ENCODE results near the gene DOK4. TPM values are rescaled to one million over a fixed set of nuclear protein-coding genes. Genes with fewer than 3 reads are reported as not detected.

Gene DOK4
- total RNA-seq, 1 experiment from 2014 or later, result 122 TPM

GRCh38 chr16:57517397-57518367, 31.4 kb upstream of the DOK4 start:
- no peak overlapping the region for H3K4me3 Mint-ChIP-seq (ENCODE audit: unreplicated experiment)
- no peaks in the 10 kb centered on the region for H3K27me3 Mint-ChIP-seq (ENCODE audit: insufficient read depth, unreplicated experiment)
- no peaks in the 10 kb centered on the region for H3K9me3 ChIP-seq
- peaks cover 8% of the 10 kb centered on the region for H3K36me3 Mint-ChIP-seq (ENCODE audit: insufficient read depth, unreplicated experiment)
- H3K4me1 Mint-ChIP-seq (ENCODE audit: low read depth, unreplicated experiment), result peaks cover 19% of the 10 kb centered on the region
- CTCF ChIA-PET, result interaction anchor here (1.2 to 2.8 kb wide), 4 partner anchors 11 to 55 kb away, joined by 3 to 17 read pairs (median 6); partner anchors contain the start of genes DOK4 and POLR2C
- no peak overlapping the region for H3K4me3 ChIP-seq (ENCODE audit: low read depth, low read length)
- H3K27ac Mint-ChIP-seq (ENCODE audit: unreplicated experiment), result no peak overlapping the region
- no peak for DNase-seq
- no TSS peak for BruUV-seq (replicated peaks)
- intact Hi-C loops (cut with micrococcal nuclease; ENCODE audit: unreplicated experiment), result no loop called here
- TF ChIP-seq, protein P1, sequence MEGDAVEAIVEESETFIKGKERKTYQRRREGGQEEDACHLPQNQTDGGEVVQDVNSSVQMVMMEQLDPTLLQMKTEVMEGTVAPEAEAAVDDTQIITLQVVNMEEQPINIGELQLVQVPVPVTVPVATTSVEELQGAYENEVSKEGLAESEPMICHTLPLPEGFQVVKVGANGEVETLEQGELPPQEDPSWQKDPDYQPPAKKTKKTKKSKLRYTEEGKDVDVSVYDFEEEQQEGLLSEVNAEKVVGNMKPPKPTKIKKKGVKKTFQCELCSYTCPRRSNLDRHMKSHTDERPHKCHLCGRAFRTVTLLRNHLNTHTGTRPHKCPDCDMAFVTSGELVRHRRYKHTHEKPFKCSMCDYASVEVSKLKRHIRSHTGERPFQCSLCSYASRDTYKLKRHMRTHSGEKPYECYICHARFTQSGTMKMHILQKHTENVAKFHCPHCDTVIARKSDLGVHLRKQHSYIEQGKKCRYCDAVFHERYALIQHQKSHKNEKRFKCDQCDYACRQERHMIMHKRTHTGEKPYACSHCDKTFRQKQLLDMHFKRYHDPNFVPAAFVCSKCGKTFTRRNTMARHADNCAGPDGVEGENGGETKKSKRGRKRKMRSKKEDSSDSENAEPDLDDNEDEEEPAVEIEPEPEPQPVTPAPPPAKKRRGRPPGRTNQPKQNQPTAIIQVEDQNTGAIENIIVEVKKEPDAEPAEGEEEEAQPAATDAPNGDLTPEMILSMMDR (IDR thresholded peaks at IDR 0.05; ENCODE audit: insufficient read depth in 1 of 2, low read depth in 1 of 2, low read length in 1 of 2, severe bottlenecking in 1 of 2, unreplicated experiment in 1 of 2), result no peak
- H3K27me3 ChIP-seq (replicated peaks; ENCODE audit: control insufficient read depth, insufficient read depth, low read length), result no peaks in the 10 kb centered on the region
- no peaks in the 10 kb centered on the region for H3K9me3 Mint-ChIP-seq (ENCODE audit: unreplicated experiment)
- peaks cover 26% of the 10 kb centered on the region for H3K4me1 ChIP-seq
- H3K36me3 ChIP-seq (ENCODE audit: control insufficient read depth, insufficient read depth, low read length), result no peaks in the 10 kb centered on the region; the same call in 1 of the 2 replicates
- POLR2A ChIA-PET, result interaction anchor here (0.7 kb wide), 1 partner anchor 38 kb away, joined by 4 read pairs; no protein-coding TSS in a partner anchor

GRCh38 chr16:57516773-57517172, 30.5 kb upstream of the DOK4 start:
- no peak overlapping the region for H3K27ac Mint-ChIP-seq (ENCODE audit: unreplicated experiment)
- intact Hi-C loops (cut with micrococcal nuclease; ENCODE audit: unreplicated experiment), result no loop called here

GRCh38 chr16:57516176-57516725, 30.0 kb upstream of the DOK4 start:
- TF ChIP-seq, protein P1 (IDR thresholded peaks at IDR 0.05; ENCODE audit: insufficient read depth in 1 of 2, low read depth in 1 of 2, low read length in 1 of 2, severe bottlenecking in 1 of 2, unreplicated experiment in 1 of 2), result no peak
- H3K27ac Mint-ChIP-seq (ENCODE audit: unreplicated experiment), result no peak overlapping the region
- CTCF ChIA-PET, result interaction anchor here (2.8 kb wide), 1 partner anchor 54 kb away, joined by 10 read pairs; the partner anchor contains the start of gene POLR2C
- no peak overlapping the region for H3K4me3 ChIP-seq (ENCODE audit: low read depth, low read length)
- DNase-seq, result no peak
- peaks cover 8% of the 10 kb centered on the region for H3K36me3 Mint-ChIP-seq (ENCODE audit: insufficient read depth, unreplicated experiment)
- no TSS peak for BruUV-seq (replicated peaks)
- no peaks in the 10 kb centered on the region; the same call in 1 of the 2 replicates for H3K36me3 ChIP-seq (ENCODE audit: control insufficient read depth, insufficient read depth, low read length)
- no peaks in the 10 kb centered on the region for H3K27me3 Mint-ChIP-seq (ENCODE audit: insufficient read depth, unreplicated experiment)
- no peaks in the 10 kb centered on the region for H3K9me3 ChIP-seq
- H3K9me3 Mint-ChIP-seq (ENCODE audit: unreplicated experiment), result no peaks in the 10 kb centered on the region
- POLR2A ChIA-PET, result no interaction called here
- intact Hi-C loops (cut with micrococcal nuclease; ENCODE audit: unreplicated experiment), result no loop called here
- peaks cover 19% of the 10 kb centered on the region for H3K4me1 Mint-ChIP-seq (ENCODE audit: low read depth, unreplicated experiment)
- H3K4me3 Mint-ChIP-seq (ENCODE audit: unreplicated experiment), result no peak overlapping the region
- no peaks in the 10 kb centered on the region for H3K27me3 ChIP-seq (replicated peaks; ENCODE audit: control insufficient read depth, insufficient read depth, low read length)
- peaks cover 26% of the 10 kb centered on the region for H3K4me1 ChIP-seq

More at GRCh38 chr16:57516773-57517172, 30.5 kb upstream of the DOK4 start:
- no peak for DNase-seq
- Mint-ChIP-seq H3K4me1 (ENCODE audit: low read depth, unreplicated experiment) (peaks cover 19% of the 10 kb centered on the region), H3K9me3 (ENCODE audit: unreplicated experiment) (no peaks in the 10 kb centered on the region), H3K4me3 (ENCODE audit: unreplicated experiment) (no peak overlapping the region), H3K27me3 (ENCODE audit: insufficient read depth, unreplicated experiment) (no peaks in the 10 kb centered on the region), H3K36me3 (ENCODE audit: insufficient read depth, unreplicated experiment) (peaks cover 8% of the 10 kb centered on the region)
- no peaks in the 10 kb centered on the region; the same call in 1 of the 2 replicates for H3K36me3 ChIP-seq (ENCODE audit: control insufficient read depth, insufficient read depth, low read length)
- H3K4me3 ChIP-seq (ENCODE audit: low read depth, low read length), result no peak overlapping the region
- BruUV-seq (replicated peaks), result no TSS peak
- peaks cover 26% of the 10 kb centered on the region for H3K4me1 ChIP-seq
- CTCF ChIA-PET, result interaction anchor here (0.5 to 2.8 kb wide), 3 partner anchors 42 to 174 kb away, joined by 3 to 10 read pairs (median 6); partner anchors contain the start of gene POLR2C
- H3K9me3 ChIP-seq, result no peaks in the 10 kb centered on the region
- POLR2A ChIA-PET, result no interaction called here
- TF ChIP-seq, protein P1 (IDR thresholded peaks at IDR 0.05; ENCODE audit: insufficient read depth in 1 of 2, low read depth in 1 of 2, low read length in 1 of 2, severe bottlenecking in 1 of 2, unreplicated experiment in 1 of 2), result no peak
- no peaks in the 10 kb centered on the region for H3K27me3 ChIP-seq (replicated peaks; ENCODE audit: control insufficient read depth, insufficient read depth, low read length)
